Measurements from ENCODE around the gene ATP6V0E2. TPM values are rescaled to one million over a fixed set of nuclear protein-coding genes. Genes with fewer than 3 reads are reported as not detected.

The ATP6V0E2 gene
- total RNA-seq, 1 donor from 2014 or later: 49.4 TPM

GRCh38 chr7:149861728-149862045 is 12.1 kb upstream of the ATP6V0E2 start:
- peaks cover 4% of the 10 kb centered on the region for H3K36me3 Mint-ChIP-seq (ENCODE audit: insufficient read depth)
- no peaks in the 10 kb centered on the region for H3K4me1 Mint-ChIP-seq (ENCODE audit: low read depth)
- no peak for TF ChIP-seq CTCF (IDR thresholded peaks at IDR 0.05; ENCODE audit: unreplicated experiment)
- no peaks in the 10 kb centered on the region for H3K27me3 Mint-ChIP-seq
- H3K27ac Mint-ChIP-seq: no peak overlapping the region
- H3K9me3 Mint-ChIP-seq (ENCODE audit: low read depth): no peaks in the 10 kb centered on the region
- DNase-seq (ENCODE audit: low spot score, unreplicated experiment): no peak
- no peak overlapping the region for H3K4me3 Mint-ChIP-seq (ENCODE audit: low read depth)

- H3K27me3 Mint-ChIP-seq: no peaks in the 10 kb centered on the region
- peaks cover 4% of the 10 kb centered on the region for H3K36me3 Mint-ChIP-seq (ENCODE audit: insufficient read depth)
- H3K4me1 Mint-ChIP-seq (ENCODE audit: low read depth): no peaks in the 10 kb centered on the region
- no peak for DNase-seq (ENCODE audit: low spot score, unreplicated experiment)
- no peaks in the 10 kb centered on the region for H3K9me3 Mint-ChIP-seq (ENCODE audit: low read depth)
- no peak overlapping the region for H3K27ac Mint-ChIP-seq
- no peak for TF ChIP-seq CTCF (IDR thresholded peaks at IDR 0.05; ENCODE audit: unreplicated experiment)
- H3K4me3 Mint-ChIP-seq (ENCODE audit: low read depth): no peak overlapping the region
These were observed 11.6 kb upstream of the ATP6V0E2 start for GRCh38 chr7:149862156-149862555.

GRCh38 chr7:149863500-149863899 is 10.3 kb upstream of the ATP6V0E2 start:
- H3K4me1 Mint-ChIP-seq (ENCODE audit: low read depth): no peaks in the 10 kb centered on the region
- H3K36me3 Mint-ChIP-seq (ENCODE audit: insufficient read depth): peaks cover 4% of the 10 kb centered on the region
- no peaks in the 10 kb centered on the region for H3K9me3 Mint-ChIP-seq (ENCODE audit: low read depth)

GRCh38 chr7:149864023-149864422 is 9.7 kb upstream of the ATP6V0E2 start:
- TF ChIP-seq CTCF (IDR thresholded peaks at IDR 0.05; ENCODE audit: unreplicated experiment): no peak
- Mint-ChIP-seq H3K36me3 (ENCODE audit: insufficient read depth) (peaks cover 4% of the 10 kb centered on the region), H3K9me3 (ENCODE audit: low read depth) (no peaks in the 10 kb centered on the region), H3K4me1 (ENCODE audit: low read depth) (no peaks in the 10 kb centered on the region), H3K27ac (no peak overlapping the region), H3K27me3 (no peaks in the 10 kb centered on the region), H3K4me3 (ENCODE audit: low read depth) (no peak overlapping the region)
- DNase-seq (ENCODE audit: low spot score, unreplicated experiment): no peak

More at GRCh38 chr7:149863500-149863899, 10.3 kb upstream of the ATP6V0E2 start:
- TF ChIP-seq CTCF (IDR thresholded peaks at IDR 0.05; ENCODE audit: unreplicated experiment): no peak
- H3K27ac Mint-ChIP-seq: no peak overlapping the region
- no peak for DNase-seq (ENCODE audit: low spot score, unreplicated experiment)
- H3K27me3 Mint-ChIP-seq: no peaks in the 10 kb centered on the region
- no peak overlapping the region for H3K4me3 Mint-ChIP-seq (ENCODE audit: low read depth)

- no peak for TF ChIP-seq CTCF (IDR thresholded peaks at IDR 0.05; ENCODE audit: unreplicated experiment)
- no peaks in the 10 kb centered on the region for H3K4me1 Mint-ChIP-seq (ENCODE audit: low read depth)
- no peaks in the 10 kb centered on the region for H3K9me3 Mint-ChIP-seq (ENCODE audit: low read depth)
- H3K27me3 Mint-ChIP-seq: no peaks in the 10 kb centered on the region
- DNase-seq (ENCODE audit: low spot score, unreplicated experiment): no peak
- H3K36me3 Mint-ChIP-seq (ENCODE audit: insufficient read depth): peaks cover 4% of the 10 kb centered on the region
- no peak overlapping the region for H3K27ac Mint-ChIP-seq
- H3K4me3 Mint-ChIP-seq (ENCODE audit: low read depth): no peak overlapping the region
These were observed 9.0 kb upstream of the ATP6V0E2 start for GRCh38 chr7:149864751-149865150.

Data from progenitor cell of endocrine pancreas (in vitro differentiated cells).